ENCODE data around the gene PACRG.

The PACRG gene

GRCh38 chr6:163214259-163214658 lies 486.5 kb downstream of the PACRG start:
- DNase-seq, result no peak

DNA sequence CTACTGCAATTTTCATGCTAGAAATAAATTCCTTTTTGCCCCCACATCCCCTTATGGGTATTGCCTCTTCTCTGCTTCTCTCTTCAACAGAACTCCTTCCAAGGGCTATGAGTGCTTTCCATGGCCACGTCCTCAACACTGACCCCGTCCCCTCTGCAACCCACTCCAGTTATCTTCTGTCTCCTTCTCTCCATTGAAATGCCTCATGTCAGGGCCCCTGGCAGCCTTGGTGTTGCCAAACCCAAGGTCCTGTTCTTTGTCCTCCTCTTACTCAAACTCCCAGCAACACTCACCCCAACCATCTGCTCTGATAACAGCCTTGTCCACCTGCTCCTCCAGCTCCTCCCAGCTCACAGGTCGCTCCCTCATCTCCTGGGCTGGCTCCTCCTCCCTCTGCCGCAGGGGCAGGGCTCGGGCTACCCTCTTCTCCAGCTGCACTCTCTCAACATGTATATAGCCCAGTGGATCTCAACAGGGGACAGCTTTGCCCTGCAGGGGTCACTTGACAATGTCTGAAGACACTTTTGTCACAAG lies 490.7 kb downstream of the PACRG start:
- DNase-seq, result no peak

GRCh38 chr6:163226181-163226835 lies 498.5 kb downstream of the PACRG start:
- DNase-seq, result no peak

DNA sequence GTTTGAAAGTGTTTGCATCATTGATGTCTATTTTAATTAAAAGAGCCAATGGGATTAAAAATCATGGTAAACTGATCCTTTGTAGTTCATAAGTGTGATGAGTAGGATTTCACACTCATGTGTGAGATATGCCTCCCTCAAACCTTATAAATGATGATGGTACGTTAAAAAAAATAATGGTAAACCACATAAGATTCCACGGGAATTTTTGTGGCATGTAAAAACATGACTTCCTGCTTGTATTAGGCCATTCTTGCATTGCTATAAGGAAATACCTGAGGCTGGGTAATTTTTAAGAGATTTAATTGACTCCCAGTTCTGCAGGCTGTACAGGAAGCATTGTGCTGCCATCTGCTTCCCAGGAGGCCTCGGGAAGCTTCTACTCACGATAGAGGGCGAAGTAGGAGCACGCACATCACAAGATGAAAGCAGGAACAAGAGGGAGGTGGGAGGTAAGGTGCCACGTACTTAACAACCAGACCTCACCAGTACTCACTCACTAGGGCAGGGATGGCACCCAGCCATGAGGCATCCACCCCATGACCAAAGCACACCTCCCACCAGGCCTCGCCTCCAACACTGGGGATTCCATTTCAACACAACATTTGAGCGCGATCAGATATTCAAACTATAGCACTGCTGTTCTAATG lies 499.2 kb downstream of the PACRG start:
- DNase-seq, result no peak

DNA sequence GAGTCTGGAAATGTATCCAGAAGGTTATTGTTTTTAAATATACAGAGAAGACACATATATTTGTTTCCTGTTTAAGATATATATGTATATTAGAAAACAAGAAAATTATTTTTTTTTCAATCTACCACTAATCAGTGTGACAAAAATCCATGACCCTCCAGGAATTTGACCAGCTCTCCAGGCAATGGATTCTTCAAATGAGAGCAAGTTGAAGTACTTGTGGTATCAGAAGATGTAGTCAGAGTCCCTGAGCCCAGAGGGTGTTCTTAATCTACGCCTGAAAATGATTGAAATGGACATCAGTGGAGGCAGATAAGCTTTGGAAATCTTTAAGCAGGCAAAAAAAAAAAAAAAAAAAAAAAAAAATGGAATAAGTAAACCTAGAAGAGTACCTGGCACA lies 500.3 kb downstream of the PACRG start:
- no peak for DNase-seq

DNA sequence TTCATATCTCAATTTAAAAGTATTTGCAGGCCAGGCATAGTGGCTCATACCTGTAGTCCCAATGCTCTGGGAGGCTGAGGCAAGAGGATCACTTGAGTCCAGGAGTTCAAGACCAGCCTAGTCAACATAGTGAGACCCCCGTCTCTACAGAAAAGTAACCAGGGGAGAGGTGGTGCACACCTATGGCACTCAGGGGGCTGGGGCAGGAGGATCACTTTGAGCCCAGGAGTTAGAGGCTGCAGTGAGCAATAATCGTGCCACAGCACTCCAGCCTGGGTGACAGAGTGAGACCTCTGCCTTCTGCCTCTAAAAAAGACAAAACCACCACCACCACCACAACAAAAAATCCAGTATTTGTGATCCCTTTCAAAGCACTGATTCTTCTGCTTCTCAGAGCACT lies 501.3 kb downstream of the PACRG start:
- DNase-seq, result no peak

- DNase-seq, result no peak
These were observed 503.1 kb downstream of the PACRG start for GRCh38 chr6:163230901-163231300.

DNA sequence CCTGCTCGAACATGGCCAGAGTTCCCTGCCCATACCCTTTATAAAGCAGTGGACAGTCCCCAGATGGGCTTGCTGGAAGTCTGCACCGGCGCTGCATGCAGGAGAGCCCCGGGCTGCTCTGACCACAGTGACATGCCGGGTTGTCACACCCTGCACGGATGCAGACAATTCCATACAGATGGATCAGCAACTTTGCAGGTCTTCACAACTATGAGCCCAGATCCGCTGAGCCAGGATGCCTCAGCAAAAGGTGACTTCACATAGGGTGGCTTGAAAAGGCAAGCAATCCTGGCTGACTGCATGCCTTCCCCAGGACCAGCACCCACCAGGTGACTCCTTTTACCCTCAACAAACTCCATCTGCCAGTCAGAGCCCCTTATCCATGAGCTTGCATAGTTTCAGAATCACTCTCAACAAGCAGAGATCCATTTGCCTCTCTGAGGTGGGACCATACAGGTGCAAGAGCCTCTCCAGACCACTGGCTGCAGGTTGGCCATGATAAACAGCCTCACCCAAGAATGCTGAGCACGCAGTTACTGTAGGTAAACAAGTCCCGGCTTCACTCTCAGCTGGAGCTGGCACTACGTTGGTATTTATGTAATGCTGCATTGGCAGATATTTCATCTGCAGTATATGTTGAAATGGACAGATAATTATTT lies 503.7 kb downstream of the PACRG start:
- DNase-seq, result no peak

GRCh38 chr6:163232015-163232523 lies 504.3 kb downstream of the PACRG start:
- no peak for DNase-seq

GRCh38 chr6:163232649-163233048 lies 504.9 kb downstream of the PACRG start:
- DNase-seq, result no peak

DNA sequence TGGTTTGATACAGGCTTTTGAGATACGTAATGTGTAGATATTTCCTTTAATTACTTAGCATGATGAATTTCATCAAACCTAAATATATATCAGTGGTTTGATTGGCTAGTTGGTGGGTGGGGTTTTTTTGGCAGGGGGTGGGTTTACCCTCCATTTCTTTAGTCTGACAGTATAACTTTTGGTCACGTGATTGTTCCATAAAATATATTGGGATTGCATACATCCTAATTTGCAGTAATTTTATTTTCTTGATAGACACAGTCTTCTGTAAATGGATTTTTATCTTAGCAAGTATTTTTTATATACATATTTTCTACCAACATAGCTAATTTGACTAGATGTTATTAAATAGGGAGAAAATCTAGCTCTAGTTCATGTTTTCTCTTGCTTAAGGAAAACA lies 509.3 kb downstream of the PACRG start:
- DNase-seq, result no peak

DNA sequence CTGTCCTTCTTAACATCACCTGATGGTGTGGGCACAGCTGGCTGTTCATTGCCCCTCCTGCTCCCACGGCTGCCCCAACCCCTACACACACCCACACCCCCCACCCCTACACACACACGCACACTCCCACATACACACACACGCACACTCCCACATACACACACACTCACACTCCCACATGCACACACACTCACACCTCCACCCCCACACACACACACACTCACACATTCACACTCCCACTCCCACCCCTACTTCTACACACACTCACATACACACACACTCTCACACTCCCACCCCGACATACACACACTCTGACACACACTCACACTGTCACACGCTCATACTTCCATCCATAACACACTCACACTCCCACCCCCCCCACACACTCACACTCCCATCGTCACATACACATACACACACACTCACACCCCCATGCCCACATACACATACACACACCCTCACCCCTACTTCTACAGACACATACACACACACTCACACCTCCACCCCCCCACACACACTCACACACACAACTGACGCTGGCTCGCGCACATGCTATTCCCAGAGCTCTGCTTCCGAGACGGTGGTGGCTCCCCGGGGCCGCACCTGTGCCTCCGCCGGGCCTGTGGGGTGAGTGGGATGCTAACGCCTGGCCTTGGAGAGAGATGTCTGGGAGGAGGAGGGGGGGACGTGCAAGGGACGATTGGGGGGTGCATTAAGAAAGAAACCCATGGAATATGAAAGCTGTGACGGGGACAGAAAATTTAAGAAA lies 512.0 kb downstream of the PACRG start:
- no peak for DNase-seq

GRCh38 chr6:163240556-163240955 lies 512.8 kb downstream of the PACRG start:
- no peak for DNase-seq

DNA sequence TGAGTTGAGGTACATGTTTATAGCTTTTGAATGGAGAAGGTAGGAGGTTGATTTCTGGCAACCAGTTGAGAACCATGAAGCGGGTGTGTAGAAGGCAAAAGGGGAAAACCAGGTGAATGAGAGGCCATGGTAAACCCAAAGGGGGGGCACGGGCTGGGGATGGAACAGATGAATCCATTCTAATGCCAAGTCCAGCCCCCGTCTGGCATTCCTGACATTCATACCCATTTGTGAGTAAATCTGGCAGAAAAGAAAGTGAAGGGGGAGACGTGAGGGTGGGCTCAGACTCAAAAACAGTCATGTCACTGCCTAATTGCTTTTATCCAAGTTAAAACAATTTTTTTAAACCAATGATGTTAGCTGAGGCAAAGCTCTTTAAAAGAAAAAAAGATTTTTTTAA lies 513.9 kb downstream of the PACRG start:
- no peak for DNase-seq

DNA sequence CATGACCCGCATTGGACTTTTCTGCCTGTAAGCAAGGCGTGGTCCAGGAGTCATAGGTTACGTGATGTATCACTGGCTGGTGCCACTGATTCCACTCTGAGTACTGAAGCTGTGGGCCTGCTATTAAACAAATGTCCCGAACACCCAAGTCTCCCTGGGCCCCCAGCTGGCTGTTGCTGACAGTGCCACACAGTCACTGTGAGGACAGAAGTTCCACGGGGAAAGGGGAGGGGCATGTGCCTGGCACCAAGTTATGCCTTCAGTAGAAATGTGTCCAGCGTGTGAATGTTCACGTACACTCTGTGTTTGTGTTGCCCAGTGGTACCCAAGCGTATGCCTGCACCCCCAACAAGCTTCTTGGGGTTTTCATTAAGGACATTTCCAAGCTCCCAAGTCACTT lies 515.3 kb downstream of the PACRG start:
- DNase-seq, result no peak

DNA sequence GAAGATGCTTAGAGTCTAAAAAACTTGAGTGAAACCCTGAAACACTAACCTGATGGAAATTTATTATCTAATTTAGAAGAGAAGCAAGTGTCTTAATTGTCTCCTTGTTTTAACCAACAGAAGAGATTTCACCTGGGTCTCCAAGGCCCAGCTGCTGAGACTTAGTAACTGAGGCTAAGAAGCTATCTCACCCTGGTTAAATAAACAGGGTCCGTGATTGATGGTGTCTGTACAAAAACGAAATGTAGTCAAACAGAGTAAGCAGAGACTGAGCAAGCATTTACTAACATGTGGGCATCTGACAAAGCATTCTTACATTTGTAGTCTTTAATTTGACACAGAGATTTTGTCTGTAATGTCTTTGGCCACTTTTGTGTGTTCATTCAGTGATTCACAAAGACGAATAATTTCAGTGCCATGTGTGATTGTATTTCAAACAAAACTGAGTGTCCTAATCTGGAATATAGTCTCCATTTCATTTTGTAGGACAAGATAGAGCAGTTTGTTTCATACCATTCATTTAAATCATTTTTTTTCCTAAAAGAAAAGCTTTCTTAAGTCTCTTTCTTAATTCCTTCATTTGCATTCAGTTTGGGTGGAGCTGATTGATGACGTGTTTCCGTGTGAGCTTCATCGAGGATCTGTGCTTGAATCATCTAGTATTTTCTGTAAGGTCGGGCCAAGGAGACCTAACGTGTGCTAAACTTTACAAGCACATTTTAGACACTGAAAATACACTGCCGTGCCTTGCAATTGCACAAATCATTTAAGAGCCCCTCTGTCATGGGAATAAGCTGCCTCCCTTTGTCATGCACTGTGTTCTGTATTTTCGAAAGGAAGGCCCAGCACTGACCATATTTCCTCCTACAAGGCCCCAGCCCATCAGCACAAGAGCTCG lies 516.2 kb downstream of the PACRG start:
- no peak for DNase-seq

- DNase-seq, result no peak
These were observed 520.3 kb downstream of the PACRG start for GRCh38 chr6:163248051-163248450.

DNA sequence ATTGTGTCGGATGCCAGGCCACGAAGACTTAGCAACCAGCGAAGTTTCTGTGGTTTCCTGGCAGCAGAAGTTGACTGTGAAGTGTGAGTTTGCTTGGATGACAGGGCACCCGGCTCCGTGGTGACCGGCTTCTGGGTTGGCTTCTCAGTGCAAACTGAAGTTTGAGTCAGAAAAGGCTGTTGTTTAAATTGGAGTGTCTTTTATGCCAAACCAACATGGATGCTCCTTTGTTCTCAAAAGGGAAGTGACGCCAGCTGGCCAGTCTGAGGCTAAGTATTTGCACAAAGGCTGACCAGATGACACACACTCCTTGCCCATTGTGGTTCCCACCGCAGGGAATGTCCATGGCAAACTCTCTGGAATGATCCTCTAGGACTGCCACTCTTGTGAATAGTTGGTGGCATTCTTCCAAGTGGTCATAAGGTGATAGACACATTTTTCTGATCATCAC lies 521.9 kb downstream of the PACRG start:
- DNase-seq, result no peak

- DNase-seq, result no peak
These were observed 522.3 kb downstream of the PACRG start for GRCh38 chr6:163250116-163250515.

- no peak for DNase-seq
These were observed 524.4 kb downstream of the PACRG start for GRCh38 chr6:163252061-163252591.

DNA sequence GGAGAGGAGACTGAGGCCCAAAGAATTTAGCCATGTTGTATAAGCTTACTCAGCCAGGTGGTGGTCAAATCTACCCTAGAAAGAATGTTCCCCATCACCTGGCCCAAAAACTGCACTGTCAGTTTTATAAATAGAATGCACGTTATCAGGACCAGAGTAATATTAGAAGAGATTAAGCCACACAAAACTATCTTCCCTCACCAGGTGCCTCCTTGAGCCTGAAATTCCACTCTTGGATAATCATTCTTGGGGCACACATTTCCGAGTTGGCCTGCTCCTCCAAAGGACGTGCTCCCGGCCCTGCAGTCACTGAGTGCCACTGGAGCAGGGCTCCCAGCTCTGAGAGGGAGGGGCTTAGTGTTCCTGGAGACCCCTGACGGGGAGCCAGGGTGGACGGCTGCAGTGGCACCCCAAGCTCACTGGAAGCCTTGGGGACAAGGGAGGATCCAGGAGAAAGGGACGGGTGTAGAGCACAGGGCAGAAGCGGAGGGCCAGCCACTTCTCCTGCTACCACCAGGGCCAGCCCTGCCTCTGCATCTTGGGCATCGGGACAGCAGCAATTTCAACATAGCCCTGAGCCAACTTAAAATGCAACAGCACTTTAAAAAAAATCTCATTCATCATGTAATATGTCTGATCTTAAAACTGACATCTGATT lies 525.9 kb downstream of the PACRG start:
- DNase-seq, result no peak
